HG02840 (cell line): ENCODE data around the gene TAF4.

Experiments used
- ATAC-seq: cut with Tn5 transposase; IDR thresholded peaks from one replicate; pipeline ENCODE4 v1.9.1; 2021; ENCODE audit warnings: mild to moderate bottlenecking, moderate library complexity, moderate number of reproducible peaks; ENCODE audit not compliant: unreplicated experiment, low FRiP score

The TAF4 gene

GRCh38 chr20:61924858-61925554 is 140.7 kb downstream of the TAF4 start:
- ATAC-seq: no peak
